ENCODE data around the gene NFIC.
"Not testable (repeated sequence)": the region's sequence is repeated elsewhere in the genome, so short reads cannot be mapped to it uniquely, and the experiment has no call there.

Gene NFIC

GRCh38 chr19:3389876-3390371, 23.5 kb downstream of the NFIC start:
- TF ChIP-seq ISL1 (CRISPR knock-in tag; IDR thresholded peaks at IDR 0.05) (no peak), SNAI2 (CRISPR knock-in tag; IDR thresholded peaks at IDR 0.05) (no peak), OSR1 (CRISPR knock-in tag; IDR thresholded peaks at IDR 0.05) (no peak), ESRRG (CRISPR knock-in tag; IDR thresholded peaks at IDR 0.05) (no peak), ZNF565 (CRISPR knock-in tag; conservative IDR thresholded peaks at IDR 0.05; ENCODE audit: low read depth) (no peak), PPARA (CRISPR knock-in tag; IDR thresholded peaks at IDR 0.05; ENCODE audit: borderline replicate concordance) (no peak), TCF4 (CRISPR knock-in tag; IDR thresholded peaks at IDR 0.05; ENCODE audit: borderline replicate concordance) (no peak), ARNTL (CRISPR knock-in tag; IDR thresholded peaks at IDR 0.05; ENCODE audit: borderline replicate concordance, low read depth) (no peak), ZC3H10 (CRISPR knock-in tag; IDR thresholded peaks at IDR 0.05) (no peak), POU6F1 (CRISPR knock-in tag; IDR thresholded peaks at IDR 0.05; ENCODE audit: borderline replicate concordance, low read depth) (no peak), GLIS3 (CRISPR knock-in tag; IDR thresholded peaks at IDR 0.05) (no peak), ZFP30 (CRISPR knock-in tag; IDR thresholded peaks at IDR 0.05) (no peak), ZFP3 (CRISPR knock-in tag; IDR thresholded peaks at IDR 0.05) (no peak)
- no peak for ATAC-seq

GRCh38 chr19:3391911-3392310, 25.5 kb downstream of the NFIC start:
- ATAC-seq, result not testable (repeated sequence)

GRCh38 chr19:3392480-3392879, 26.1 kb downstream of the NFIC start:
- TF ChIP-seq ZC3H10 (CRISPR knock-in tag; IDR thresholded peaks at IDR 0.05), result no peak
- TF ChIP-seq ZFP3 (CRISPR knock-in tag; IDR thresholded peaks at IDR 0.05), result no peak
- TF ChIP-seq TCF4 (CRISPR knock-in tag; IDR thresholded peaks at IDR 0.05; ENCODE audit: borderline replicate concordance), result no peak
- TF ChIP-seq CREB5 (CRISPR knock-in tag; IDR thresholded peaks at IDR 0.05; ENCODE audit: low read depth), result no peak
- TF ChIP-seq SNAI2 (CRISPR knock-in tag; IDR thresholded peaks at IDR 0.05), result no peak
- no peak for TF ChIP-seq TSHZ2 (CRISPR knock-in tag; IDR thresholded peaks at IDR 0.05)
- no peak for TF ChIP-seq ARNTL (CRISPR knock-in tag; IDR thresholded peaks at IDR 0.05; ENCODE audit: borderline replicate concordance, low read depth)
- TF ChIP-seq ESRRG (CRISPR knock-in tag; IDR thresholded peaks at IDR 0.05), result no peak
- TF ChIP-seq OSR1 (CRISPR knock-in tag; IDR thresholded peaks at IDR 0.05), result no peak
- TF ChIP-seq ZNF70 (CRISPR knock-in tag; IDR thresholded peaks at IDR 0.05), result no peak
- TF ChIP-seq GLIS3 (CRISPR knock-in tag; IDR thresholded peaks at IDR 0.05), result no peak
- no peak for TF ChIP-seq ZNF8 (CRISPR knock-in tag; IDR thresholded peaks at IDR 0.05)
- TF ChIP-seq PPARA (CRISPR knock-in tag; IDR thresholded peaks at IDR 0.05; ENCODE audit: borderline replicate concordance), result no peak
- TF ChIP-seq RARB (CRISPR knock-in tag; IDR thresholded peaks at IDR 0.05), result no peak
- no peak for TF ChIP-seq CSDC2 (CRISPR knock-in tag; IDR thresholded peaks at IDR 0.05)
- no peak for TF ChIP-seq TOX (CRISPR knock-in tag; IDR thresholded peaks at IDR 0.05; ENCODE audit: borderline replicate concordance)
- no peak for TF ChIP-seq ZFP30 (CRISPR knock-in tag; IDR thresholded peaks at IDR 0.05)
- ATAC-seq, result no peak

GRCh38 chr19:3396881-3397265, 30.5 kb downstream of the NFIC start:
- TF ChIP-seq TCF4 (CRISPR knock-in tag; IDR thresholded peaks at IDR 0.05; ENCODE audit: borderline replicate concordance), result no peak
- no peak for TF ChIP-seq OSR1 (CRISPR knock-in tag; IDR thresholded peaks at IDR 0.05)
- TF ChIP-seq ZNF565 (CRISPR knock-in tag; conservative IDR thresholded peaks at IDR 0.05; ENCODE audit: low read depth), result no peak
- TF ChIP-seq ESRRG (CRISPR knock-in tag; IDR thresholded peaks at IDR 0.05), result no peak
- no peak for TF ChIP-seq SNAI2 (CRISPR knock-in tag; IDR thresholded peaks at IDR 0.05)
- TF ChIP-seq ZNF8 (CRISPR knock-in tag; IDR thresholded peaks at IDR 0.05), result no peak
- no peak for TF ChIP-seq PPARA (CRISPR knock-in tag; IDR thresholded peaks at IDR 0.05; ENCODE audit: borderline replicate concordance)
- TF ChIP-seq CSDC2 (CRISPR knock-in tag; IDR thresholded peaks at IDR 0.05), result no peak
- ATAC-seq, result no peak
